GM19455 (cell line): Measurements from ENCODE around the gene PROCR.
"Not testable (repeated sequence)": the region's sequence is repeated elsewhere in the genome, so short reads cannot be mapped to it uniquely, and the experiment has no call there.

ENCODE experiments used
- ATAC-seq: cut with Tn5 transposase; IDR thresholded peaks from one replicate; pipeline ENCODE4 v1.9.1; 2021; ENCODE audit not compliant: unreplicated experiment

PROCR gene

DNA sequence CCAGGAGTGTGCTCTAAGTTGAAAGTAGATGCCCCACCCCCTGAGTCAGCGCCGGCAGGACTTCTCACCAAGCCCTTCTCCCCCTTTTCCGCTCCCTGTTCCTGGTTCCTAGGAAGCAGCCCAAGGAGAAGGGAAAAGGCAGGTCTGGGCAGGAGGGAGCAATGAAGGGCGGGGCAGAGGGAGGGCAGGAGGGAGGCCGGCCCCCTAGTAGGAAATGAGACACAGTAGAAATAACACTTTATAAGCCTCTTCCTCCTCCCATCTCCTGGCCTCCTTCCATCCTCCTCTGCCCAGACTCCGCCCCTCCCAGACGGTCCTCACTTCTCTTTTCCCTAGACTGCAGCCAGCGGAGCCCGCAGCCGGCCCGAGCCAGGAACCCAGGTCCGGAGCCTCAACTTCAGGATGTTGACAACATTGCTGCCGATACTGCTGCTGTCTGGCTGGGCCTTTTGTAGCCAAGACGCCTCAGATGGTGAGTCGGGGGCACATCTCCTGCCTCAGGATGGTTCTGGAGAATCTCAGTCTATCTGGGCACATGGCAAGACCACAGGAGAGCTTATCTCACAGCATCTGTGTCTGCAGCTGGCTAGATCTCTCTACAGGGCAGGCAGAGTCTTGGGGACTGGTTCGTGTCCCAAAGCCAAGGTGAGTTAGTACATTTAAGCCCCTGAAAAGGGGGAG lies at the start of gene PROCR:
Gene PROCR, plus strand, starts transcription at position 320 of the 681 bp plus-strand sequence. Its CDS starts 83 bp downstream, at position 403.
- no peak for ATAC-seq

DNA sequence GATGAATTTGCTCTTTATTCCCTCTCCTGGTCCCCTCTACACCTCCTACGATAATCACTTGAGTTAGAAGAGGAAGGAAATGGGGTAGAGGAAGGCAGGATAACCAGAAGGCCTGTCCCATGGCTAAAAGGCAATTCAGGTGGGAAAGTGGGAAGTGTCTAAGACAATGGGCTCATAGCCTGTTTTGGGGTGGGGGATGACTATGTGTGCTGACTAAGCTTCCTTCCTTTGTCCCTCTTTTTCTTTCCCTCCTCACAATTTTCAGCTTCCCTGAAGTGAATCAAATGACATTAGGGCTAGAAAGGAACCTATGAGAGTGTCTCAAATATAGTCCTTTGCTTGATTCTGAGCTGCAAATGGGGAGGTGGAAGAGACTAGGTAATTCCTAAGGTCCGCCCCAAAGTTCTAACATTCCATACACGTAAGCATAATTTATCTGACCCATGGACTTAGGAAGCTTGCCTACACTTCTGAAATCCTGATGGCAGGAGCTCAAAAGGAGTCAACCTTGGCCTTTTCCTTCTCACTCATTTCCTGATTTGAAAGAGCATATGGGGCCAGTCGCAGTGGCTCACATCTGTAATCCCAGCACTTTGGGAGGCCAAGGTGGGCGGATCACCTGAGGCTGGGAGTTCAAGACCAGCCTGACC lies 49.0 kb upstream of the PROCR start:
- no peak for ATAC-seq

DNA sequence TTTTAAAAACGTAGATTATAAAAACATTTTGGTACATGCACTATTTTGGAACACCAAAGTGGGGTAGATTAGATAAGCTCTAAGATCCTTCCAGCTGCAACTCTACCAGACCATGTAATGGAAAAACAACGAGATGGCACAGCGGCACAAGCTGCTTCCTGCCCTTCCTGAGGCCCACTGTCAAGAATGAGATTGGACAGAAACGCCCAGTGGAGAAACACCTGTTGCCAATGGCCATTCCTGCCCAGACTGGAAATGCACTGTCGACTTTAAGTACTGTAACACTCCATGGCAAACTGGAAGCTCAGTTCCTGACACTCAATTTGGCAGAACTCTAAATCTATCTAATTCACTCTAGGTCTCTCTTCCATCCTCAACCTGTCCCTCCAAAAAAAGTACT lies 46.1 kb upstream of the PROCR start:
- ATAC-seq: no peak

DNA sequence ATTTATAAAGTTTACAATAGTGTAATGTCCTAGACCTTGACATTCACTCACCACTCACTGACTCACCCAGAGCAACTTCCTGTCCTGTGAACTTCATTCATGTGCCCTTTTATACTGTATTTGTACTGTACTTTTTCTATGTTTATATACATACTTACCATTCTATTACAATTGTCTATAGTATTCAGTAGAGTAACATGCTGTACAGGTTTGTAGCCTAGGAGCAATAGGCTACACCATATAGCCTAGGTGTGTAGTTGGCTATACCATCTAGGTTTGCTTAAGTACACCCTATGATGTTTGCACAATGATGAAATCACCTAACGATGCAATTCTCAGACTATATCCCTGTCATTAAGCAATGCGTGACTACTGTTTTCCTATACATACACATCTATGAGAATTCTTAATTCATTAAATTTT lies 42.2 kb upstream of the PROCR start:
- no peak for ATAC-seq

GRCh38 chr20:35131934-35132333 lies 39.9 kb upstream of the PROCR start:
- no peak for ATAC-seq

DNA sequence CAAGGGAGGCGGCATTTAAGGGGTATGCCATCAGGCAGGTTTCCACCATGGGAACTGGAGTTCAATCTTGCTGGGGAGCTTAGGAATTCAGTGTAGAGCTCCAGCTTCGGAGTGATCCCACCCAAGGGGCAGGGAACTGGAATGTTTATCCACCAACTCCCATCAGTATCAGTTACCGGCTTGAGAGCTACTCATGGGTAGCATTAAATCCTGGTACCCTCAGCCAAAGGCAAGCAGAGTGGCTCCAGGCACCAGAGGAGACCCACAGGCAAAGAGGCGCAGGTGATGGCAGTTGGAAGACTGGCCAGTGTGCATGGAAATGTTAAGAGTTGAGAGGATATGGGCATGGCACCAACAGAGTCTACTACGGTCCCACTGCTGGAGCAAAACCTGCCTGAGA lies 38.8 kb upstream of the PROCR start:
- no peak for ATAC-seq

GRCh38 chr20:35133735-35134134 lies 38.1 kb upstream of the PROCR start:
- ATAC-seq: no peak

GRCh38 chr20:35134472-35134871 lies 37.4 kb upstream of the PROCR start:
- no peak for ATAC-seq

DNA sequence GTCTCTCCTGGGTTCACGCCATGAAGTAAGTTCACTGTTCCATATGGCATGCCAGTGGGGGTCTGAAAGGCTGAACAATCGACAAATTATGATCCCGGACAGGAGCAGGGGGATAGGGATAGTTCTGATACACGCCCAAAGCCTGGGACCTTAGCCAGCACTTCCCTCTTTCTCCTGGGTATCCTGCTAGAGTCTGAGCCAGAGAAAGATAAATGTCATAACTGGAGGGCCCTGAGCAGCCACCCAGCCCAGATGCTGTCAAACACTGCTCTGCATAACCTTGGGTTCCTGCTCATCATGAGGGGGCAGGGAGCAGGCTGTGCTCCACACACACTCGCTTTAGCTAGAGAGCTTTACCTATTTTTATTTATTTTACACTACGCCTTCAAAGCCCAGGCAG lies 37.0 kb upstream of the PROCR start:
- no peak for ATAC-seq

DNA sequence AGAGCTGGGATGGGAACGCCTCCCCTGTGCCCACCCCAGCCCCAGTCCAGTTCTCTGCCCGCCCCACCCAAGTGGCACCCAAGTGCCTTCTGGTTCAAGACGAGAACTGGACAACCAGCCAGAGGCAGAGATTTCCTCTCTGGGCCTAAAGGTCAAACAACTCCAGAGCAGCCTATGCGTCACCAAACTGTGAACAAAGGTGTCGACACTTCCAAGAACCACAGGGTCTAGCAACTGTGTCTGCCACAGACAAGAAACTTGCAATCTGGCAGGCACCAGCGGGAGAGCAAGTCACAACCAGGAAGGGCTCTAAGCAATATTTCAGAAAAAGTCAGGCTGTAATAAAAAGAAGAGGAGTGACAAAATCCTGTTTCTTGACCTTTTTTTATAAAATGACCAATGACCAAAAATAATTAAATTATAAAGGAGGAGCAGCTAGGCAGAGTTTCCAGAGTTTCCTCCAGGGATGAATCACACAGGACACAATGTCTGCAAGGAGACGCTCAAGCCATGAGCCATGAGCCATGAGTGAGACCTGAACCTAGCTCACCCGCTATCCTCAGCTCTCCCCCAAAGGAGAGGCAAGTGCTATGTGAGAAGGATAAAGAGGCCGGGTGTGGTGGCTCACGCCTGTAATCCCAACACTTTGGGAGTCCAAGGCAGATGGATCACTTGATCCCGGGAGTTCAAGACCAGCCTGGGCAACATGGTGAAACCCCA lies 35.8 kb upstream of the PROCR start:
- no peak for ATAC-seq

DNA sequence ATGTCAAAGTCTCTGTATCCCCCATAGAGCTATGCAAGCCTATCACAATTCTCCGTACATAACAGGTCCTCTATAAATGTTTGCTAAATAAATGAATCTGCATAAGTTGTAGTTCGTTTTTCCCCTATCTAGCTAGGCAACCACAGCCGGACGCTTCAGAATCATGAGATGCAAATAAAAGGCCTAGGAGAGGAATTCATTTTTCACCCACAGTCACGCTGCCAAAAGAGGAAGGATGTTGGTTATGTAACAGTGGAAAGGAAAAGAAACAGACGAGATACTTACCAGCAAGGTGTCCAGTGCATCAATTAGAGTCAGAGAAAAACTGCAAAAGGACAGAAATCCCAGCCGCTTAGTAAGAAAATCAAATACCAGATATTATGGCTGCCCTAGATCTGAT lies 27.2 kb upstream of the PROCR start:
- no peak for ATAC-seq

DNA sequence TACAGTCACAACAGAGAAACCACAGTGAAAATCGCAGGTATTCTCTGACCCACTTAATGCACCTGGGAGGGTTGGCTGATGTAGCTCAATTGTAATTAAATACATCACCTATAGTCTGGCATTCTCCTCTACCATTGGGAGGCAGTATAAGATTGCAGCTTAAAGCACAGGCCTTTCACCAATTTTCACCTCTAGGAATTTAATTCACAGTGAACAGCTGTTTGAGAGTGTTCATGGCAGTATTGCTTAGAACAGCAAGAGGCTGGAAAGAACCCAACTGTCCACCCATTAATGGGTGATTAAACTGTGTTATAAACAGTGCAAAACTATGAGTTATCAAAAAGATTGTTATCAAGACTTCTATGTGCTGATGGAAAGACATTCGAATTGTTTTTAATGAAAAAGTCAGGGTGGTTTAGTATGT lies 26.7 kb upstream of the PROCR start:
- ATAC-seq: no peak

DNA sequence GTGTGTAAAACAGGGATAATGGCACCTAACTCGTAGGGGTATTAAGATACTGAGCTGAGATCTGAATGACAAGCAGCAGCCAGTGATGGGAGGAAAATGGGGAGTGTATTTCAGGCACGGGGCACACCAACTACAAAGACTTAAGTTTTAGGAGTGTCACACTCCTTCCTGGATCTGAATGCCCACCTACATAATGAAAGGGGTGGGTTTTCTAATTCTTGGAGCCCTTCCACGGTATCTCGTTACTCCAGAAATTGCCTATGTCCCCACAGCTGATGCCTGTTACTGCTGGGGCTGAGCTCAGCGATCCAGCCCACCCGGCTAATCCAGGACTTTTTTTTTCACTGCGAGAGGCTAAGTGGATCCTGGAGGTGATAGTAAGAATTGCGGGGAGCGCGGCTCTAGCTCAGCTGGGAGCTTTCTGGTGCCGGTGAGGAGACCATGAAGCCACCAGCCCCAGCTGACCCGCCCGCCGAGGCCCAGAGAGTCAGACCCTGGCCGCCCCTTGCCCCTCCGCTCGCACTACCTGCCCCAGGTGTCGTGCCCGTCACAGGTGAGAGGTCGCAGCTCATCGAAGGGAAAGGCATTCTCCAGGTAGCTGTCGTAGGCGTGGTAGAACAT lies 25.5 kb upstream of the PROCR start:
- peak; percentile 9 for ATAC-seq

GRCh38 chr20:35146920-35147574 lies 24.8 kb upstream of the PROCR start, which contains the start of gene EDEM2:
Gene EDEM2 (minus strand): TSS chr20:35147336. CDS start chr20:35147258, 78 bp downstream.
- ATAC-seq: peak; percentile 72

DNA sequence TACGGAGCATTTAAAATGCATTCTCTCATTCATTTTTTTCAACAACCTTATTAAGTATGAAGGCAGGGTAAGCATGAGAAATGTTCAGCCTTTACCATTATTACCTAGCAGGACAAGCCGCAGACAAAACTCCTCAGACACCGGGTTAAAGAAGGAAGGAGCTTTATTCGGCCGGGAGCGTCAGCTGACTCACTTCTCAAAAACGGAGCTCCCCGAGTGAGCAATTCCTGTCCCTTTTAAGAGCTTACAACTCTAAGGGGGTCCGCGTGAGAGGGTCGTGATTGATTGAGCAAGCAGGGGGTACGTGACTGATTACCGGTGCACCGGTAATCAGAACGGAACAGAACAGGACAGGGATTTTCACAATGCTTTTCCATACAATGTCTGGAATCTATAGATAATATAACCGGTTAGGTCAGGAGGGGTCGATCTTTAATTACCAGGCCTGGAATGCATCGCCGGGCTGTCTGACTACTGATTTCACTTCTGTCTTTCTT lies 24.2 kb upstream of the PROCR start:
- ATAC-seq: peak; percentile 17

- no peak for ATAC-seq
Measured at GRCh38 chr20:35150846-35151579, 20.9 kb upstream of the PROCR start.

- ATAC-seq: no peak
Measured at GRCh38 chr20:35151736-35152135, 20.1 kb upstream of the PROCR start.

DNA sequence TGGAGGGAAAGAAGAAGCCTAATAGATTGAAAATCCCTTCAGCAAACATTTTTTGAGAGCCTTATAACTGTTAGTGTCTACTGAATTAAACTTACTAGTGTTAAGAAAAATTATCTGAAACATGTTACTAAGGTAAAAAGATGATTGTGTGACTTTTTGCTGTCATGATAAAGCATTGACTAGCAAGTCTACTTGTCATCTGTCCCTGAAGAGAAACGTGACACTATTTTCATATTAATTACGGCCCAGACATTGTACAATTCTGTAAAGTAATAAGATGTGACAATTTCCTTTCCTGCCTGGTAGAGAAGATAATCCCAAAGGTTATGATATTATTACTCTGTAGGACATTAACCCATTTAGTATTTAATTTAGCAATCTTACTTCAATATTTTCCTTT lies 15.9 kb upstream of the PROCR start:
- no peak for ATAC-seq

GRCh38 chr20:35156978-35157377 lies 14.9 kb upstream of the PROCR start:
- no peak for ATAC-seq

DNA sequence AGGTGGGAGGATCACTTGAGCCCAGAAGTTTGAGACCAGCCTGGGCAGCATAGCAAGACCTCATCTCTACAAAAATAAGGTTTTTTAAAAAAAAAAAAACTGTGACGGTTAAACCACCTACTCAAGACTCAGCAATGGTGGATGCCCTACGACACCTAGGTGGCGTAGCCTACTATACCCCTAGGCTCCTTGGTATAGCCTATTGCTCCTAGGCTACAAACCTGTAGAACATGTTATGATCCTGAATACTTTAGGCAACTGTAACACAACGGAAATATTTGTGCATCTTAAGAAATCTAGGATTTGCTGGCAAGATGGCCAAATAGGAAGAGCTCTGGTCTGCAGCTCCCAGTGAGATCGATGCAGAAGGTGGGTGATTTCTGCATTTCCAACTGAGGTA lies 11.5 kb upstream of the PROCR start:
- ATAC-seq: not testable (repeated sequence)
